ENCODE results near the gene PRR27. TPM values are rescaled to one million over a fixed set of nuclear protein-coding genes. Genes with fewer than 3 reads are reported as not detected.

Gene PRR27
- total RNA-seq, 1 experiment from 2014 or later, result not detected

DNA sequence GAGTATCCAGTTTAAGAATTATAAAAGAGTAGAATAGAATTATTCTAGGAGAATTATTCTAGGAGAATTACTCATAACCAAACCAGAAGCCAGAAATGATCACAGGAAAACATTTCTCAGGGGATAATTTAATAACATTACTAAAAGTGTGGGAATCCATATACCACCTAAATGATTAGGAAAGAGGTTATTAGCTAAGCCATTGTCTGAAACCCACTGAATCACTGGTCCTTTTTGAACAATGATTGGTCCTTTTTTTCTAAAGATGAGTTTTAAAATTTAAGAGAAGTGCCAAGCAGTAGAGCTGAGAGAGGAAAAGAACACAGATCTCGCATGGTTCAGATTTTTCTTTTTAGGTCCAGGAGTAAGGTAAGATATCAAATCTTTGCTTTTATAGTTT, 41.4 kb downstream of the PRR27 start, which contains the start of gene ODAM:
Gene ODAM, plus strand, starts transcription at position 301 of the 400 bp plus-strand sequence. CDS start 819 bp downstream, outside the sequence.
- TF ChIP-seq, protein P1, sequence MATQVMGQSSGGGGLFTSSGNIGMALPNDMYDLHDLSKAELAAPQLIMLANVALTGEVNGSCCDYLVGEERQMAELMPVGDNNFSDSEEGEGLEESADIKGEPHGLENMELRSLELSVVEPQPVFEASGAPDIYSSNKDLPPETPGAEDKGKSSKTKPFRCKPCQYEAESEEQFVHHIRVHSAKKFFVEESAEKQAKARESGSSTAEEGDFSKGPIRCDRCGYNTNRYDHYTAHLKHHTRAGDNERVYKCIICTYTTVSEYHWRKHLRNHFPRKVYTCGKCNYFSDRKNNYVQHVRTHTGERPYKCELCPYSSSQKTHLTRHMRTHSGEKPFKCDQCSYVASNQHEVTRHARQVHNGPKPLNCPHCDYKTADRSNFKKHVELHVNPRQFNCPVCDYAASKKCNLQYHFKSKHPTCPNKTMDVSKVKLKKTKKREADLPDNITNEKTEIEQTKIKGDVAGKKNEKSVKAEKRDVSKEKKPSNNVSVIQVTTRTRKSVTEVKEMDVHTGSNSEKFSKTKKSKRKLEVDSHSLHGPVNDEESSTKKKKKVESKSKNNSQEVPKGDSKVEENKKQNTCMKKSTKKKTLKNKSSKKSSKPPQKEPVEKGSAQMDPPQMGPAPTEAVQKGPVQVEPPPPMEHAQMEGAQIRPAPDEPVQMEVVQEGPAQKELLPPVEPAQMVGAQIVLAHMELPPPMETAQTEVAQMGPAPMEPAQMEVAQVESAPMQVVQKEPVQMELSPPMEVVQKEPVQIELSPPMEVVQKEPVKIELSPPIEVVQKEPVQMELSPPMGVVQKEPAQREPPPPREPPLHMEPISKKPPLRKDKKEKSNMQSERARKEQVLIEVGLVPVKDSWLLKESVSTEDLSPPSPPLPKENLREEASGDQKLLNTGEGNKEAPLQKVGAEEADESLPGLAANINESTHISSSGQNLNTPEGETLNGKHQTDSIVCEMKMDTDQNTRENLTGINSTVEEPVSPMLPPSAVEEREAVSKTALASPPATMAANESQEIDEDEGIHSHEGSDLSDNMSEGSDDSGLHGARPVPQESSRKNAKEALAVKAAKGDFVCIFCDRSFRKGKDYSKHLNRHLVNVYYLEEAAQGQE (IDR thresholded peaks at IDR 0.05; ENCODE audit: insufficient read depth in 1 of 2, low read depth in 2 of 2, low read length in 1 of 2), result no peak
- no peak for TF ChIP-seq TCF7L2 (IDR thresholded peaks at IDR 0.05; ENCODE audit: low read depth, low read length)
- no peak for TF ChIP-seq POLR2AphosphoS5 (IDR thresholded peaks at IDR 0.05; ENCODE audit: low read depth, low read length)
- TF ChIP-seq, protein P2, sequence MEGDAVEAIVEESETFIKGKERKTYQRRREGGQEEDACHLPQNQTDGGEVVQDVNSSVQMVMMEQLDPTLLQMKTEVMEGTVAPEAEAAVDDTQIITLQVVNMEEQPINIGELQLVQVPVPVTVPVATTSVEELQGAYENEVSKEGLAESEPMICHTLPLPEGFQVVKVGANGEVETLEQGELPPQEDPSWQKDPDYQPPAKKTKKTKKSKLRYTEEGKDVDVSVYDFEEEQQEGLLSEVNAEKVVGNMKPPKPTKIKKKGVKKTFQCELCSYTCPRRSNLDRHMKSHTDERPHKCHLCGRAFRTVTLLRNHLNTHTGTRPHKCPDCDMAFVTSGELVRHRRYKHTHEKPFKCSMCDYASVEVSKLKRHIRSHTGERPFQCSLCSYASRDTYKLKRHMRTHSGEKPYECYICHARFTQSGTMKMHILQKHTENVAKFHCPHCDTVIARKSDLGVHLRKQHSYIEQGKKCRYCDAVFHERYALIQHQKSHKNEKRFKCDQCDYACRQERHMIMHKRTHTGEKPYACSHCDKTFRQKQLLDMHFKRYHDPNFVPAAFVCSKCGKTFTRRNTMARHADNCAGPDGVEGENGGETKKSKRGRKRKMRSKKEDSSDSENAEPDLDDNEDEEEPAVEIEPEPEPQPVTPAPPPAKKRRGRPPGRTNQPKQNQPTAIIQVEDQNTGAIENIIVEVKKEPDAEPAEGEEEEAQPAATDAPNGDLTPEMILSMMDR (IDR thresholded peaks at IDR 0.05), result no peak
- TF ChIP-seq SIN3A (IDR thresholded peaks at IDR 0.05; ENCODE audit: borderline replicate concordance, insufficient read depth, low read depth, low read length), result no peak
- H3K36me3 ChIP-seq (ENCODE audit: control insufficient read depth, insufficient read depth, low read length), result no peaks in the 10 kb centered on the region; the same call in 1 of the 2 replicates
- ChIA-PET POLR2A (no interaction called here), CTCF (no interaction called here)
- H3K9me3 ChIP-seq (ENCODE audit: control insufficient read depth, insufficient read depth, low read depth, low read length), result no peaks in the 10 kb centered on the region
- H3K27ac ChIP-seq (ENCODE audit: low read length), result no peak within 1 kb of the TSS
- in situ Hi-C loops (cut with HindIII; ENCODE audit: low pct_unique_long_range_greater_than_20kb, low sequenced_read_pairs) (no loop called here), intact Hi-C loops (cut with micrococcal nuclease; ENCODE audit: unreplicated experiment) (no loop called here)
- no TSS peak for BruUV-seq (replicated peaks)
- ATAC-seq (no peak), DNase-seq (ENCODE audit: low read depth, low spot score) (no peak)
- H3K4me3 ChIP-seq (ENCODE audit: low read depth in 2 of 2, low read length in 2 of 2), result no peak within 1 kb of the TSS
- no peaks in the 10 kb centered on the region for H3K4me1 ChIP-seq (ENCODE audit: control insufficient read depth, insufficient read depth, low read length)
- H3K27me3 ChIP-seq (ENCODE audit: control insufficient read depth, insufficient read depth, low read length), result no peaks in the 10 kb centered on the region

DNA sequence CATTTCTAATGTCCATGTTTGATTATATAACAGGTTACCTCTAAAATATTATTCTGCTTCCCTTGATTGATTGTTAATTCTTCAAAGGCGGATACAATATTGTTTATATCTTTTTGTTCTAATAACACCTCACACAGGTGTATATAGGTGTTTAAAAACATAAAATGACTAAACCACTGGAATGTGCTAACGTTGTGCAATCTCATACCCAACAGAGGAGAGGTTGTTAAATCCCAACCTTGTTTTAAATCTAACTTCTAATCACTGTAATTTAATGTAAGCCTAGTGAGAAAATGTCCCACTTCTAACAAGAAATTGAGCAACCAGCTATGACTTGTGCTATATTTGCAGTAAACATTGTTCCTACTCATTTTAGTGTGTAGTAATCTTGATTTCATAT, 42.8 kb downstream of the PRR27 start:
- POLR2A ChIA-PET, result no interaction called here
- Histone ChIP-seq H3K27ac (ENCODE audit: low read length) (no peak overlapping the region), H3K4me1 (ENCODE audit: control insufficient read depth, insufficient read depth, low read length) (no peaks in the 10 kb centered on the region), H3K9me3 (ENCODE audit: control insufficient read depth, insufficient read depth, low read depth, low read length) (no peaks in the 10 kb centered on the region), H3K4me3 (ENCODE audit: low read depth in 2 of 2, low read length in 2 of 2) (no peak overlapping the region), H3K36me3 (ENCODE audit: control insufficient read depth, insufficient read depth, low read length) (no peaks in the 10 kb centered on the region; the same call in 1 of the 2 replicates), H3K27me3 (ENCODE audit: control insufficient read depth, insufficient read depth, low read length) (no peaks in the 10 kb centered on the region)
- intact Hi-C loops (cut with micrococcal nuclease; ENCODE audit: unreplicated experiment), result no loop called here
- CTCF ChIA-PET, result no interaction called here
- no peak for TF ChIP-seq TCF7L2 (IDR thresholded peaks at IDR 0.05; ENCODE audit: low read depth, low read length)
- DNase-seq (ENCODE audit: low read depth, low spot score) (no peak), ATAC-seq (no peak)
- in situ Hi-C loops (cut with HindIII; ENCODE audit: low pct_unique_long_range_greater_than_20kb, low sequenced_read_pairs), result no loop called here
- BruUV-seq (replicated peaks), result no TSS peak

DNA sequence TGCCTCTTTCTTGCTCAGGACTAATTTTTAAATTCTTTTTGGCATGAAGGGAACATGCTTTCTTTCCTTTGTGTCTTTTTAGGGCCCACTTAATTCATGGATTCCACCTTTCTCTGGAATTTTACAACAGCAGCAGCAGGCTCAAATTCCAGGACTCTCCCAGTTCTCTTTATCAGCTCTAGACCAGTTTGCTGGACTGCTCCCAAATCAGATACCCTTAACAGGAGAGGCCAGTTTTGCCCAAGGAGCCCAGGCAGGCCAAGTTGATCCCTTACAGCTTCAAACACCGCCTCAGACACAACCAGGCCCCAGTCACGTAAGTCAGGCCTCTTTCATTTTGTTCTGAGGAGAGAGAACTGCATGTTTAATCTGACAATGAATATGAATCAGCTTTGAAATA, 43.8 kb downstream of the PRR27 start:
- no peak overlapping the region for H3K27ac ChIP-seq (ENCODE audit: low read length)
- TF ChIP-seq POLR2AphosphoS5 (IDR thresholded peaks at IDR 0.05; ENCODE audit: low read depth, low read length) (no peak), TCF7L2 (IDR thresholded peaks at IDR 0.05; ENCODE audit: low read depth, low read length) (no peak), SIN3A (IDR thresholded peaks at IDR 0.05; ENCODE audit: borderline replicate concordance, insufficient read depth, low read depth, low read length) (no peak)
- TF ChIP-seq, protein P1 (IDR thresholded peaks at IDR 0.05; ENCODE audit: insufficient read depth in 1 of 2, low read depth in 2 of 2, low read length in 1 of 2), result no peak
- TF ChIP-seq, protein P2 (IDR thresholded peaks at IDR 0.05), result no peak
- no peak overlapping the region for H3K4me3 ChIP-seq (ENCODE audit: low read depth in 2 of 2, low read length in 2 of 2)
- intact Hi-C loops (cut with micrococcal nuclease; ENCODE audit: unreplicated experiment) (no loop called here), in situ Hi-C loops (cut with HindIII; ENCODE audit: low pct_unique_long_range_greater_than_20kb, low sequenced_read_pairs) (no loop called here)
- no peak for DNase-seq (ENCODE audit: low read depth, low spot score)
- BruUV-seq (replicated peaks), result no TSS peak
- H3K36me3 ChIP-seq (ENCODE audit: control insufficient read depth, insufficient read depth, low read length), result no peaks in the 10 kb centered on the region; the same call in 1 of the 2 replicates
- no peaks in the 10 kb centered on the region for H3K9me3 ChIP-seq (ENCODE audit: control insufficient read depth, insufficient read depth, low read depth, low read length)
- no peaks in the 10 kb centered on the region for H3K27me3 ChIP-seq (ENCODE audit: control insufficient read depth, insufficient read depth, low read length)
- ChIA-PET CTCF (no interaction called here), POLR2A (no interaction called here)
- H3K4me1 ChIP-seq (ENCODE audit: control insufficient read depth, insufficient read depth, low read length), result no peaks in the 10 kb centered on the region
- ATAC-seq, result no peak
